ENCODE data around the gene GPR35. TPM values are rescaled to one million over a fixed set of nuclear protein-coding genes. Genes with fewer than 3 reads are reported as not detected.
A peak's percentile ranks its signal among the peaks of the same experiment; 100 is the strongest.

GPR35 gene
- polyA plus RNA-seq, 3 donors: 30.6 to 37.8 (median 36.3) TPM

DNA sequence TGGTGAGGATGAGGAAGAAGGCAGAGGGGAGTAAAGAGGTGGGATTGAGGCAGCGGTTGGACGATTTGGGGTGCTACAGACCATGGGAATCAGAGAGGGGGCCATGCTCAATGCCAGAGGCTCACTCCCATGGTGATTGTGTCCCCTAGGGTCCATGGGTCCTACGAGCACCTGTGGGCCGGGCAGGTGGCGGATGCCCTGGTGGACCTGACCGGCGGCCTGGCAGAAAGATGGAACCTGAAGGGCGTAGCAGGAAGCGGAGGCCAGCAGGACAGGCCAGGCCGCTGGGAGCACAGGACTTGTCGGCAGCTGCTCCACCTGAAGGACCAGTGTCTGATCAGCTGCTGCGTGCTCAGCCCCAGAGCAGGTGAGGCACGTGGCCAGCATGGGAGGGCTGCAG lies 33.5 kb upstream of the GPR35 start:
- H3K79me2 ChIP-seq (ENCODE audit: insufficient read depth, low read length): peaks cover 63% of the 10 kb centered on the region
- Mint-ChIP-seq H3K27me3 (ENCODE audit: low read depth in 3 of 3) (peaks cover 0 to 2% (median 0%) of the 10 kb centered on the region in 3 donors), H3K9me3 (no peaks in the 10 kb centered on the region), H3K36me3 (peaks cover 50 to 77% of the 10 kb centered on the region in 2 donors), H3K4me1 (peaks cover 22% of the 10 kb centered on the region), H3K27ac (peak overlapping the region in 2 of 7 donors; percentile 42 to 91), H3K4me3 (no peak overlapping the region)
- H3K9me3 ChIP-seq (replicated peaks in 1 of 2; ENCODE audit: control insufficient read depth in 1 of 2, insufficient read depth in 1 of 2, low read length in 2 of 2): no peaks in the 10 kb centered on the region
- TF ChIP-seq, protein P1, sequence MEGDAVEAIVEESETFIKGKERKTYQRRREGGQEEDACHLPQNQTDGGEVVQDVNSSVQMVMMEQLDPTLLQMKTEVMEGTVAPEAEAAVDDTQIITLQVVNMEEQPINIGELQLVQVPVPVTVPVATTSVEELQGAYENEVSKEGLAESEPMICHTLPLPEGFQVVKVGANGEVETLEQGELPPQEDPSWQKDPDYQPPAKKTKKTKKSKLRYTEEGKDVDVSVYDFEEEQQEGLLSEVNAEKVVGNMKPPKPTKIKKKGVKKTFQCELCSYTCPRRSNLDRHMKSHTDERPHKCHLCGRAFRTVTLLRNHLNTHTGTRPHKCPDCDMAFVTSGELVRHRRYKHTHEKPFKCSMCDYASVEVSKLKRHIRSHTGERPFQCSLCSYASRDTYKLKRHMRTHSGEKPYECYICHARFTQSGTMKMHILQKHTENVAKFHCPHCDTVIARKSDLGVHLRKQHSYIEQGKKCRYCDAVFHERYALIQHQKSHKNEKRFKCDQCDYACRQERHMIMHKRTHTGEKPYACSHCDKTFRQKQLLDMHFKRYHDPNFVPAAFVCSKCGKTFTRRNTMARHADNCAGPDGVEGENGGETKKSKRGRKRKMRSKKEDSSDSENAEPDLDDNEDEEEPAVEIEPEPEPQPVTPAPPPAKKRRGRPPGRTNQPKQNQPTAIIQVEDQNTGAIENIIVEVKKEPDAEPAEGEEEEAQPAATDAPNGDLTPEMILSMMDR (IDR thresholded peaks at IDR 0.05): no peak
- intact Hi-C loops (cut with micrococcal nuclease): no loop called here
- H3K36me3 ChIP-seq (replicated peaks in 1 of 2; ENCODE audit: control insufficient read depth in 1 of 2, insufficient read depth in 2 of 2, low read length in 2 of 2): peaks cover 56 to 79% of the 10 kb centered on the region in 2 donors
- no peak for DNase-seq
- no peak overlapping the region for H3K4me3 ChIP-seq (replicated peaks in 1 of 3; ENCODE audit: low read depth in 2 of 3, low read length in 3 of 3)
- H3K4me1 ChIP-seq (ENCODE audit: control insufficient read depth in 1 of 2, insufficient read depth in 2 of 2, low read length in 2 of 2): peaks cover 17% of the 10 kb centered on the region in 2 donors
- WGBS (ENCODE audit: insufficient coverage): 98% methylated on average over 13 of the region's 13 CpGs
- no peak overlapping the region for H3K4me2 ChIP-seq (replicated peaks; ENCODE audit: extremely low read depth, low read length, poor library complexity, severe bottlenecking)
- no peaks in the 10 kb centered on the region for H3K27me3 ChIP-seq (ENCODE audit: control insufficient read depth in 2 of 2, insufficient read depth in 2 of 2, low read length in 2 of 2)
- no peak overlapping the region for H3K27ac ChIP-seq (ENCODE audit: low read depth in 1 of 2, low read length in 2 of 2)
- H4K20me1 ChIP-seq (ENCODE audit: insufficient read depth, low read length): peaks cover 64% of the 10 kb centered on the region
- no peak overlapping the region for H3K9ac ChIP-seq (ENCODE audit: insufficient read depth, low read length, poor library complexity, severe bottlenecking)
- no peak overlapping the region for H2AFZ ChIP-seq (ENCODE audit: insufficient read depth, low read depth, low read length, poor library complexity, severe bottlenecking)

- no peaks in the 10 kb centered on the region for H3K9me3 ChIP-seq (replicated peaks in 1 of 2; ENCODE audit: control insufficient read depth in 1 of 2, insufficient read depth in 1 of 2, low read length in 2 of 2)
- H3K36me3 Mint-ChIP-seq: peaks cover 50 to 86% of the 10 kb centered on the region in 2 donors
- H3K9ac ChIP-seq (ENCODE audit: insufficient read depth, low read length, poor library complexity, severe bottlenecking): no peak overlapping the region
- WGBS (ENCODE audit: insufficient coverage): 97% methylated on average over 20 of the region's 20 CpGs
- H2AFZ ChIP-seq (ENCODE audit: insufficient read depth, low read depth, low read length, poor library complexity, severe bottlenecking): no peak overlapping the region
- H3K4me2 ChIP-seq (replicated peaks; ENCODE audit: extremely low read depth, low read length, poor library complexity, severe bottlenecking): no peak overlapping the region
- no peak for DNase-seq
- no peak overlapping the region for H3K4me3 Mint-ChIP-seq
- intact Hi-C loops (cut with micrococcal nuclease): no loop called here
- TF ChIP-seq, protein P1 (IDR thresholded peaks at IDR 0.05): no peak
- peaks cover 11% of the 10 kb centered on the region for H3K4me1 Mint-ChIP-seq
- no peak overlapping the region for H3K27ac ChIP-seq (ENCODE audit: low read depth in 1 of 2, low read length in 2 of 2)
- no peaks in the 10 kb centered on the region for H3K9me3 Mint-ChIP-seq
- no peaks in the 10 kb centered on the region for H3K27me3 Mint-ChIP-seq (ENCODE audit: low read depth in 3 of 3)
- H3K79me2 ChIP-seq (ENCODE audit: insufficient read depth, low read length): peaks cover 51% of the 10 kb centered on the region
- no peaks in the 10 kb centered on the region for H3K27me3 ChIP-seq (ENCODE audit: control insufficient read depth in 2 of 2, insufficient read depth in 2 of 2, low read length in 2 of 2)
- H3K4me3 ChIP-seq (replicated peaks in 1 of 3; ENCODE audit: low read depth in 2 of 3, low read length in 3 of 3): no peak overlapping the region
- peaks cover 54% of the 10 kb centered on the region for H4K20me1 ChIP-seq (ENCODE audit: insufficient read depth, low read length)
- H3K4me1 ChIP-seq (ENCODE audit: control insufficient read depth in 1 of 2, insufficient read depth in 2 of 2, low read length in 2 of 2): peaks cover 3 to 4% of the 10 kb centered on the region in 2 donors
- peaks cover 68 to 92% of the 10 kb centered on the region in 2 donors for H3K36me3 ChIP-seq (replicated peaks in 1 of 2; ENCODE audit: control insufficient read depth in 1 of 2, insufficient read depth in 2 of 2, low read length in 2 of 2)
- peak overlapping the region in 1 of 7 donors; percentile 71 for H3K27ac Mint-ChIP-seq
Observed at GRCh38 chr2:240593026-240593702, 32.1 kb upstream of the GPR35 start.

Data from CD14-positive monocyte (primary cell).